HG02678 (cell line): Measurements from ENCODE around the gene TBC1D14.

Experiments used
- ATAC-seq: cut with Tn5 transposase; IDR thresholded peaks from one replicate; pipeline ENCODE4 v1.9.1; 2021; ENCODE audit warnings: mild to moderate bottlenecking, moderate library complexity; ENCODE audit not compliant: unreplicated experiment

The TBC1D14 gene

DNA sequence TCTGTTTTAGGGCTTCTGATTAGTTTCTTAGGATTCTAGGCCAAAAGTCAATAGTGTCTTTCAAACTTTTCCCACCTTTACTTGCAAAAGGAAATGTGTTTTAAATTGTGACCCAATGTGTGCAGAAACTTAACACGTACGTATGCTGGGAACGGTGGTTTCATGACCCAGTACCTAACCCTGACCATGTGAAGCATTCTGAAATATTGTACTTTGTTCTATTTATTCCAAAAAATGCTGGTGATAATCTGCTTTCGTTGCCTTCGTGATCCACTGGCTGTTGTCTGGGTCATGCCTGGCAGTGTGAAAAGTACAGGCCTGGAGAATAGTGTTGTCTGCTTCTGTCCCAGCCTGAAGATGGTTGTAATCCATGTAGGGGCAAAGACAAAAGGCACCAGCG is 106.9 kb downstream of the TBC1D14 start:
- no peak for ATAC-seq

DNA sequence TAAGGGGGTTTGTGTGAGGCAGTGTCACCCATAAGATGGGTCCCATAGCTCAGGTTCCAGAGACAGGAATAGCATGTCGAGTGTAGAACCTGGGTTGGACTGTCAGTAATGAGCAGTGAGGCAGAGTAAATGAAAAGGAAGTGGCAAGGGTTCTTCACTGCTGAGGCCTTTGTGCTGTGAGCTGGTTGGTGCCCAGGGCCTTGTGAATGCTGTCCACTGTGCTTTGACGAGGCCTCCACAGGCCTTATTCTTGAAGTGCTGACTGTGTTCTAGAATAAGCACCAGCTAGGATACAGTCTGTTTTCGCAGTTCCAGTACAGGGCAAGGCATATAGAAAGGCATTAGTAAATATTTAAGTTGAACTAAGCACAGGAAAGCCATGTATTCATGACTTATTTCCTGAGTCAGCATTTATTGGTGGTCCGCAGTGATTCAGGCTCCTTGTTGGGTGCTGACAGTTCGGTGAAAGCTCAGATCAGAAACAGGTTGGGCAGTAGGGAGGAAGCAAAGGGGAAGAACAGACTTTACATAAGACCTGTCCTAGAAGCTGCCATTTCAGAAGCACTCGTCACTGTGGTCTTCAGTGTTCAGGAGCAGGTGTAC is 107.9 kb downstream of the TBC1D14 start:
- ATAC-seq = no peak

- no peak for ATAC-seq
These were observed 108.7 kb downstream of the TBC1D14 start for GRCh38 chr4:7018281-7018680.

DNA sequence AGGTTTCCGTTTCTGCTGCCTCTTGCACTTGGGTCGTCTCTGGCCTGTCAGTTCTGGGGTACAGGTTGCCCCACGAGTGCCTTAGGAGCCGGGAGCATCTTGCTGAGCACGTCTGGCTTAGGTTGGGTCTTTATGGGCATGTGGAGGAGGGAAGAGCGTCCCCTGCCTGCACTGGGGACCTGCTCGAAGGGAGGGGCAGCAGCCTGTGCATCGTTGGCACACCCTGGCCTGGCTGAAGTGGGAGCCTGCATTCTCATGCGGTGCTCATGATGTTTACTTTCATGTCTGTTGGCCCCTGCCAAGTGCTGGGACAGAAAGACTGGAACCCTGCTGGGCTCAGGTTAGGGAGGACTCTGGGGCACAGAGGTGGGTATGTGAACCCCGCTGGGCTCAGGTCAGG is 109.7 kb downstream of the TBC1D14 start:
- no peak for ATAC-seq

DNA sequence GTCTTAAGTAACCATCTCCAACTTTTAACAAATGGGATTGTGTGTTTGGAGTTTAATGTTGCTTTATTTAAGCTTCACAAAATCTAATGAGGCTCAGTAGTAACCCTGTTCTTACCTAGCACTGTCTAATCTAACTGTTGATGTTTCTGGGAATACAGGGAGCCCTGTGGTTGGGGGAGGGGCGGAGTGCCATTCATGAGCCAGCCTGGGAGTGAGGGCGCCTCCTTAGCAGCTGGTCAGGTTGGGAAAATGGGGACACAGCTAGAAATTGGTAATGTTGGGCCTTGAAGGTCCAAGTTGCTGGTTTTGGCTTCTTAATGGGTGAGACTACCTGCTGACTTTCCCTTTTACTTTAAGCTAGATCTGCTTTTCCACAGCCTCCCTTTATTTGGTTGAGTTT is 110.7 kb downstream of the TBC1D14 start:
- no peak for ATAC-seq

DNA sequence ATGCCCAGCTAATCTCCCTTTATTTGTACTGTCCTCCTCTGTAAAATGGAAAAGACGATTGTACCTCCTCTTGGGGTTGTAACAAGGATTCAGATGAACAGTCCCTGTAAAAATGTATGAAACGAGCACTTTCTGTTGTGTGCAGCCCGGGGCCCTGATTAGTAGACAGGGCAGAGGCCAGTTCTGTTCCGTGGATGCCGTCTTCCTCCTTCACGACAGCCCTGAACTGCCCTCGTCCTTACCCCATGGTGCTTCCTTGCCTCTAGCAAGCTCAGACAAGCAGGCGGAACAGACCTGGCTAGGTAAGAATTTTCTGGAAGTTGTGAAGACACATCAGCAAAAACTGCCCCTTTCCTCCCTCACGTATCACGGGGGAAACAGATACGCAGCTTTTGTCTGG is 111.2 kb downstream of the TBC1D14 start:
- ATAC-seq = no peak

- ATAC-seq = no peak
These were observed 111.7 kb downstream of the TBC1D14 start for GRCh38 chr4:7021355-7021754.

GRCh38 chr4:7021930-7022664 is 112.5 kb downstream of the TBC1D14 start:
- ATAC-seq = no peak

GRCh38 chr4:7023486-7023885 is 113.9 kb downstream of the TBC1D14 start:
- no peak for ATAC-seq

DNA sequence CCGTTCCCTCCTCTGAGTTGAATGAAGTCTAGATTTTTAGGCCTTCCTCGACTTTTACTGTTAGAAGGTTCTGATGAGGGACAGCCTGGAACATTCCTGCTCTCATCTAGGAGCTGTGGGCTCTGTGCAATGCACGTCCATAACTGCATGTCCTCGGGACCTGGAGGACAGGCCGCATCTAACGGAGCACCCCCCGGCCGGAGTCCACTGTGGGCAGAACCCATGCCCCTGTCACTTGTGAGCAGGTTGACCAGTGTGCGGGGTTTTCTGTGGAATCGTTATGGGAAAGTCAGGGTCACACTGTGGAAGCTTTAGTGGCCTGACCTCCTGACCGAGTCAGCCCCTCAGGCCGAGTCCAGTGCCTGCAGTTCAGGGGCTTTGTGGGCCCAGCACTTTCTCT is 114.3 kb downstream of the TBC1D14 start:
- ATAC-seq = no peak

DNA sequence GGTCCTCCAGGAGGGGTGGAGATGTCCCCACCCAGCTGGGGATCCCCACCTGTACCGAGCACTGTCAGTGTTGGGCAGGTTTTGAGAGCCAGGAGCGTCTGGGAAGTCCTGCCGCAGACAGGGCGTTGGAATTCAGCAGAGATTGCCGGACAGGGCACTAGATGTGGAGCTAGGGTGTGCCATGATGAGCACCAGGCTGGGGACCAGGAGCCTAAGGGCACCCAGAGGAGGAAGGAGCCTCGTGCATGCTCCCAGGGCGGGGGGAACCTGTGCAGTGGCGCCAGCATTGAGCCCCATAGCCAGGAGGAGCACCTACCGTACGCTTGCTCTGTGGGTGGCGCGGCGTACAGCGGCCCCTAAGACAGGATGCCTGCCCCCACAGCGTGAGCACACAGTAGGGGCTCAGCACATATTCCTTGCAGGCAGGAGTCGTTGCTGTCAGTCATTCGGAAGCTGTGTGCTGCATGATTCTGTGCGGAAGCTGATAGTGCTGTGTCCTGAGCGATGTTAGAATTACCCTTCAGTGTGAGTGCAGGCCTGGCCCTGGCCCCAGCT is 114.8 kb downstream of the TBC1D14 start:
- ATAC-seq = no peak

DNA sequence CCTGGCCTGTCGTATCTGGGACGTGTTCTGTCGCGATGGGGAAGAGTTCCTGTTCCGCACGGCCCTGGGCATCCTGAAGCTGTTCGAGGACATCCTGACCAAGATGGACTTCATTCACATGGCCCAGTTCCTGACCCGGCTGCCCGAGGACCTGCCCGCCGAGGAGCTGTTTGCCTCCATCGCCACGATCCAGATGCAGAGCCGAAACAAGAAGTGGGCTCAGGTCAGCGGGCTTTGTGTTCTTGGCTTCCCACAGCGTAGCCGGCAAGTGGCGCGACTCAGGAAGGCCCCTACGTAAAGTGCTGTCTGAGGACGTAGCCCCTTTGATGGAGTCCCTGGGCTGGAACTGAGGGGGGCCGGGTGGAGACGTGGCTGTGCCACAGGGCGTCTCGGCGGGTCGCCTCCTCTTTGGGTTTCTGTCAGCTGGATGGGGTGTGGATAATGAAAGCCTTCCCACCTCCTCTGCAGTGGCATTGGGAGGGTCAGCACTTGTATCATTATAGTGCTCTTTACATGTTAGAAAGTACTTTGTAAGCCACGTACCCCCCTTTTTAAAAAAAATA is 115.5 kb downstream of the TBC1D14 start:
- no peak for ATAC-seq

DNA sequence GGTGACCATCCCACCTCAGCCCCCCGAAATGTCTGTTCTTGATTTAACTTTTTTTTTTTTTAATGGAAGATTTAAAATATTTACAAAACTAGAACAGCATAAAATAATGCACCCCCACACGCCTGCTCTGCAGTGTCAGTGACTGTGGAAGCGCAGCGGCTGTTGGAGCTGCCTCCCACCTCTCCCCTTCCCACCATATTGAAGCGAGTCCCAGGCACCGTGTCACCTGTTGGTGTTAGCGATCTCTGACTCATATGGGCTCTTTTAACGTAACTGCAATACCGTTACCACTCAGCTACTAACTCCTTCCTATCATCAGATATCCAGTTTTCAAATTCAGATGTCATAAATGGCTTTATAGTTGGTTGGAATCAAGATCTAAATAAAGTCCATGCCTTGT is 116.5 kb downstream of the TBC1D14 start:
- no peak for ATAC-seq

DNA sequence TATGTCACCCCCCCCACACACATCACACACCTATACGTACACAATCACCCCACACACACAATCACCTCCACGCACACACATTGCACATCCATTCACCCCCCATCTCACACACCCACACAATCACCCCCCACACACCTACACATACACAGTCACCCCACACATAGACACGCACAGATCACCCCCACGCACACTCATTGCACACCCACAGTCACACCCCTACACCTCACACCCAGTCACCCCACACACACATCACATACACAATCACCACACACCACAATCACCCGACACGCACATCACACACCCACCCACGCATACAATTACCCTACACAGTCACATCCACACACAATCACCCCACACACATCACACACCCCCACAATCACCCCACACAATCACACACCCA is 117.7 kb downstream of the TBC1D14 start:
- no peak for ATAC-seq

DNA sequence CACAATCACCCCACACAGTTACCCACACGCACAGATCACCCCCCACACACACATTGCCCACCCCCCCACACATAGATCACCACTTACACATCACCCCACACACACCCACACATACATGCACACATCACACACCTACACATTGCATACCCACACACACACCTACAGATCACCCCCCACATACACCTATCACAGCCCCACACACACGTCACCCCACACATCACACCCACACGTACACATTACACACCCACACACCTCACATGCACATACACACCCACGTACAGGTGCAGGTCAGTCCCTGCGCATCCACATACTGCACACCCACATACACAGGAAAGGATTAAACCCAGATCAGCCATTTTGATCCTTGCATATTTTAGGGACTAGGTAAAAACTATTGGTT is 118.3 kb downstream of the TBC1D14 start:
- no peak for ATAC-seq

- no peak for ATAC-seq
These were observed 119.6 kb downstream of the TBC1D14 start for GRCh38 chr4:7029212-7029611.

GRCh38 chr4:7029921-7030320 is 120.3 kb downstream of the TBC1D14 start:
- ATAC-seq = no peak

- ATAC-seq = no peak
These were observed 121.2 kb downstream of the TBC1D14 start for GRCh38 chr4:7030856-7031255.

- ATAC-seq = no peak
These were observed 122.2 kb downstream of the TBC1D14 start for GRCh38 chr4:7031558-7032449.

GRCh38 chr4:7032596-7032995 is 123.0 kb downstream of the TBC1D14 start:
- no peak for ATAC-seq
